SU-DHL-6 (cell line): Measurements from ENCODE around the gene CTNNA2.

Experiments
- CTCF ChIP-seq: fragments of 200-600 bp; sonication (generic); IDR thresholded peaks from one replicate; pipeline ENCODE4 v1.5.1; 2017; ENCODE audit warnings: antibody characterized with exemption, mild to moderate bottlenecking, low read length, moderate library complexity; ENCODE audit not compliant: insufficient read depth, poor library complexity, severe bottlenecking
- EZH2phosphoT487 ChIP-seq: fragments of 200-600 bp; sonication (generic), shearing (Covaris generic); conservative IDR thresholded peaks from 2 replicates; pipeline ENCODE4 v1.6.1; 2018; ENCODE audit warnings: mild to moderate bottlenecking, antibody characterized with exemption, low read length, moderate library complexity, mixed read lengths

GRCh38 chr2:80548469-80548868 lies 1035.6 kb downstream of the CTNNA2 start:
- TF ChIP-seq CTCF (no peak), EZH2phosphoT487 (no peak)
